ENCODE results near the gene TENT5C. TPM values are rescaled to one million over a fixed set of nuclear protein-coding genes. Genes with fewer than 3 reads are reported as not detected.

The TENT5C gene
- total RNA-seq, 1 donor from 2014 or later = 0.53 TPM

- no peak for DNase-seq (ENCODE audit: low read depth)
- Histone ChIP-seq H3K36me3 (ENCODE audit: control insufficient read depth, insufficient read depth, low read length) (no peaks in the 10 kb centered on the region), H3K27me3 (ENCODE audit: control insufficient read depth, insufficient read depth, low read length) (peaks cover 2% of the 10 kb centered on the region), H3K4me3 (ENCODE audit: low read depth, low read length) (no peak overlapping the region)
- TF ChIP-seq, protein P1, sequence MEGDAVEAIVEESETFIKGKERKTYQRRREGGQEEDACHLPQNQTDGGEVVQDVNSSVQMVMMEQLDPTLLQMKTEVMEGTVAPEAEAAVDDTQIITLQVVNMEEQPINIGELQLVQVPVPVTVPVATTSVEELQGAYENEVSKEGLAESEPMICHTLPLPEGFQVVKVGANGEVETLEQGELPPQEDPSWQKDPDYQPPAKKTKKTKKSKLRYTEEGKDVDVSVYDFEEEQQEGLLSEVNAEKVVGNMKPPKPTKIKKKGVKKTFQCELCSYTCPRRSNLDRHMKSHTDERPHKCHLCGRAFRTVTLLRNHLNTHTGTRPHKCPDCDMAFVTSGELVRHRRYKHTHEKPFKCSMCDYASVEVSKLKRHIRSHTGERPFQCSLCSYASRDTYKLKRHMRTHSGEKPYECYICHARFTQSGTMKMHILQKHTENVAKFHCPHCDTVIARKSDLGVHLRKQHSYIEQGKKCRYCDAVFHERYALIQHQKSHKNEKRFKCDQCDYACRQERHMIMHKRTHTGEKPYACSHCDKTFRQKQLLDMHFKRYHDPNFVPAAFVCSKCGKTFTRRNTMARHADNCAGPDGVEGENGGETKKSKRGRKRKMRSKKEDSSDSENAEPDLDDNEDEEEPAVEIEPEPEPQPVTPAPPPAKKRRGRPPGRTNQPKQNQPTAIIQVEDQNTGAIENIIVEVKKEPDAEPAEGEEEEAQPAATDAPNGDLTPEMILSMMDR (IDR thresholded peaks at IDR 0.05; ENCODE audit: insufficient read depth, low read length, severe bottlenecking) = no peak
- FAIRE-seq = no peak
Measured at GRCh38 chr1:117565076-117565556, 40.7 kb upstream of the TENT5C start.

DNA sequence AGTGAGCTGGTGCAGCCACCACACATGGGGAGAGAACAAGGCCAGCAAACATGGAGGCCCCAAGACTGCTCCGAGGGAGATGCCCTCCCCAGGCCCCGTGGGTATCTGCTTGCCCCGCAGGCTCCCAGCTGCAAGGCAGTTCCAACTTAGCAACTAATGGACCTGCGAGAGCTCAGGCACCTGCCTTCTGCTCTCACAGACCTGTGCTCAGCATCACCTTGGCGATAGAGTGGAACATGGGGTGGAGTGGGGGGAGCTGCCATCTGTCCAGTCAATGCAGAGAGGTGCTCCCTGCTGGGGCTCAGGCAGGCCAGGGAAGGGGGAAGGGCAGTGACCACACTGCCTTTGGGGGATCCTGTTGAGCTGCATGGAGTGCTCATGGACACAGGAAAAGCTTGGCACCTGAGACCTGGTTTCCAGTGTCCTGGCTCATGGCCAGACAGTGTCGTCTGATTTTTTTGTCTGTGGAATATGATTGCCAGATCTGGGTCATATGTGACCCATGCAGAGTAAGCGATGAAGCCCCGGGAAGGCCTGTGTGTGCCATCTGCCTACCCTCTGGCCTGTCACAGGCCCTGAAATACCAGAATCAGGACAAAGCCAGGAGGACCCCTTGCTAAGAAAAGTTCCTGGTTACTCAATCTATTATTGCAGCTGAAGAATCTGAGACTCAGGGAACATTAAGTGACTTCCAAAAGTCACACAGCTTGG, 39.9 kb upstream of the TENT5C start:
- TF ChIP-seq, protein P1 (IDR thresholded peaks at IDR 0.05; ENCODE audit: insufficient read depth, low read length, severe bottlenecking) = no peak
- DNase-seq (ENCODE audit: low read depth) = no peak
- H3K4me3 ChIP-seq (ENCODE audit: low read depth, low read length) = no peak overlapping the region
- no peak for FAIRE-seq
- no peaks in the 10 kb centered on the region for H3K36me3 ChIP-seq (ENCODE audit: control insufficient read depth, insufficient read depth, low read length)
- H3K27me3 ChIP-seq (ENCODE audit: control insufficient read depth, insufficient read depth, low read length) = peaks cover 2% of the 10 kb centered on the region

- DNase-seq (ENCODE audit: low read depth) (no peak), FAIRE-seq (no peak)
- TF ChIP-seq, protein P1 (IDR thresholded peaks at IDR 0.05; ENCODE audit: insufficient read depth, low read length, severe bottlenecking) = no peak
- no peaks in the 10 kb centered on the region for H3K36me3 ChIP-seq (ENCODE audit: control insufficient read depth, insufficient read depth, low read length)
- peaks cover 2% of the 10 kb centered on the region for H3K27me3 ChIP-seq (ENCODE audit: control insufficient read depth, insufficient read depth, low read length)
- H3K4me3 ChIP-seq (ENCODE audit: low read depth, low read length) = no peak overlapping the region
Measured at GRCh38 chr1:117566556-117566955, 39.3 kb upstream of the TENT5C start.

DNA sequence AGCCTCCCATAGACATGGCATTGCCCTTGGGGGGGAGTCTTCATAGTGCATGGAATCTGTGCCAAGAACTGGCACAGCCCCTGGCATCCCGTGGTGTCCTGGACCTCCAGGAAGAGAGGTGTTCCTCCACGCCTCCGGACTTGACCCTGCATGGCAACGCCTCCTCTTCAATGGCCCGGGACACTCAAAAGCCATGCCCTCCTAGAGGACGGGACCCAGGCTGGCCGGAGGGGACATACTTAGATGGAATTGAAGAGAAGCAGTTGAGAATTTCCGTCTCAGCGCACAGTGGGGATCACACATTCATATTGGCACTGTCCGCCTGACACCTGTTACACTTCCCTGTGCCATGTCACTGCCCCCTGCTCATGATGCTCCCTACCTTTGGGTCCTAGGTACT, 38.4 kb upstream of the TENT5C start:
- no peak for FAIRE-seq
- DNase-seq (ENCODE audit: low read depth) = no peak
- H3K27me3 ChIP-seq (ENCODE audit: control insufficient read depth, insufficient read depth, low read length) = peaks cover 2% of the 10 kb centered on the region
- TF ChIP-seq, protein P1 (IDR thresholded peaks at IDR 0.05; ENCODE audit: insufficient read depth, low read length, severe bottlenecking) = no peak
- H3K36me3 ChIP-seq (ENCODE audit: control insufficient read depth, insufficient read depth, low read length) = no peaks in the 10 kb centered on the region
- H3K4me3 ChIP-seq (ENCODE audit: low read depth, low read length) = no peak overlapping the region

DNA sequence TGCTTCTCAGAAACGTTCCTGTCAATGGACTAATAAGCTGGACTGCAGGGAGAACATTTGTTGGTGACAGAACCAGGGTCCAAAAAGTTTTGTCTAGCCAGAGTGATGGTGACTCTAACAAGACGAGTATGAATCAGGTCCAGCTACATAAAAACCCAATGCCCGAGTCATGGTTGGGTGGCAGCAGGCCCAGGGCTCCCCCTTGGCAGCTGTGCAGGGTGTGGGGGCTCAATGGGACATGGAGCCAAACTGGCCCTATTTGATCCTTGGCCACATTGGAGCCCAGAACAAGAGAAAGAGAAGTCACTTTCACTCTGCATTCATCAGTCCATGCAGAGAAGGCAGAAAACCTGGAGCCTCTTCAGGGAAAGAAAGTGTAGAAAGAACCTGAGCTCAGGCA, 37.9 kb upstream of the TENT5C start:
- Histone ChIP-seq H3K36me3 (ENCODE audit: control insufficient read depth, insufficient read depth, low read length) (no peaks in the 10 kb centered on the region), H3K4me3 (ENCODE audit: low read depth, low read length) (no peak overlapping the region), H3K27me3 (ENCODE audit: control insufficient read depth, insufficient read depth, low read length) (peaks cover 2% of the 10 kb centered on the region)
- FAIRE-seq = no peak
- TF ChIP-seq, protein P1 (IDR thresholded peaks at IDR 0.05; ENCODE audit: insufficient read depth, low read length, severe bottlenecking) = no peak
- DNase-seq (ENCODE audit: low read depth) = no peak

- no peaks in the 10 kb centered on the region for H3K36me3 ChIP-seq (ENCODE audit: control insufficient read depth, insufficient read depth, low read length)
- peaks cover 2% of the 10 kb centered on the region for H3K27me3 ChIP-seq (ENCODE audit: control insufficient read depth, insufficient read depth, low read length)
- FAIRE-seq = no peak
- TF ChIP-seq, protein P1 (IDR thresholded peaks at IDR 0.05; ENCODE audit: insufficient read depth, low read length, severe bottlenecking) = no peak
- no peak for DNase-seq (ENCODE audit: low read depth)
- H3K4me3 ChIP-seq (ENCODE audit: low read depth, low read length) = no peak overlapping the region
Measured at GRCh38 chr1:117568999-117569398, 36.8 kb upstream of the TENT5C start.
